ENCODE results near the gene FAM25G. TPM values are rescaled to one million over a fixed set of nuclear protein-coding genes. Genes with fewer than 3 reads are reported as not detected.
A peak's percentile ranks its signal among the peaks of the same experiment; 100 is the strongest.

FAM25G gene
- total RNA-seq, 1 donor = not detected

DNA sequence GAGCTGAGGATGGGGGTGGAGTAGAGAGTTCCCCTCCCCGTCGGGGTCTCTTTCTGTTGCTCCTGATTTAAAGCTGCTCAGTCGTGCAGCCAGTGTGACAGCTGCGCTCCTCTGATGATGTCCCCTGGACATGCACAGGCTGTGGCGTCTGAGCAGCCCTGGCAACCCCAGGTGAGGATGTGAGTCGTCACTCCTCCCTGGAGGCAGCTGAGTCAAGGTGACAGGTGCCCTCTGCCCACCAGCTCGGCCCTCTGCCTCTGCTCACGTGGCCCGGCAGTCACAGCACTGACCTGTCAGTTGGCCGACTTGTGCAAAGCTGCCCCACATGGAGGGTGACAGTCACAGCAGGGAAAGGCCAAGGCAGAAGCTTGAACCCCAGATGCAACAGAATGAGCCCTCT, 41.5 kb downstream of the FAM25G start:
- no peak for DNase-seq (ENCODE audit: low read depth in 2 of 3, low spot score in 2 of 3)

DNA sequence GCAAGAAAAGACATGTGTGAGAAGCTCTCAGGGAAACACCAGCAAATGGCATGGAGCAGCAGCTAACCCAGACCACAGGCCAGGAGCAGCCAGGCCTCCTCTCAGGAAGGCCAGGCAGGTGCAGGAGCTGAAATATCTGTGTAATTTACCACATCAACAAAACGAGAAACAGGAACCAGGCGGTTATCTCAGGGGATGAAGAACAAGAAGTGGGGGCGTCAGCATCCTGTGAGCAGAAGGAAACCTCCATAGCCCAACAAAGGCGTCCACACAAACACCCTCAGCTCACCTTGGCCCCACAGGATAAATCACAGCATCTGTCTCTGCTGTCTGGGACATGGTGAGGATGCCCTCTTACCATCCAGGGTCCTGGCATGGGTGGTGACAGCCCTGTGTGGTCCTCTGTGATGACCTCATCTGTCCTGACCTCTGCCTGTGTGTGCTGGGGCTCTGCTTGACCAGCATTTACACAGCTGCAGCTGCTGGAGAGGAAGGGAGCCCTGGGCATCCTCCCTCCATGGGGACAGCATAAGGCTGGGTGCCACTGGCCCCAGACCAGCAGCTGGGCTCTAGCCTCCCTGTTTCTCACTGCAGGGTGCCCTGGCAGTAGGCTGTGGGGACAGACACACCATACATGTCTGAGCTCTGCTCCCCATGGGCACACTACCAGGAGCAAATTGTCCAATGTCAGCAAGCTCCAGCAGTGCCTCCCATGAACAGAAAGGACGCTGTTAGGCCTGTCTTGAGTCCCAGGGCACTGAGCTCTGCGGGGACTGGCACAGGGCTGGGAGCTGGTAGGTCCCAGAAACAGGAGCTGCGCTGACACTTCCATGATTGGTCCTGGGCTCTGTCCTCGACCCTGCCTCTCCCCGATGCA, 42.2 kb downstream of the FAM25G start:
- peak in 2 of 3 donors; percentile 82 to 95 for DNase-seq (ENCODE audit: low read depth in 2 of 3, low spot score in 2 of 3)

DNA sequence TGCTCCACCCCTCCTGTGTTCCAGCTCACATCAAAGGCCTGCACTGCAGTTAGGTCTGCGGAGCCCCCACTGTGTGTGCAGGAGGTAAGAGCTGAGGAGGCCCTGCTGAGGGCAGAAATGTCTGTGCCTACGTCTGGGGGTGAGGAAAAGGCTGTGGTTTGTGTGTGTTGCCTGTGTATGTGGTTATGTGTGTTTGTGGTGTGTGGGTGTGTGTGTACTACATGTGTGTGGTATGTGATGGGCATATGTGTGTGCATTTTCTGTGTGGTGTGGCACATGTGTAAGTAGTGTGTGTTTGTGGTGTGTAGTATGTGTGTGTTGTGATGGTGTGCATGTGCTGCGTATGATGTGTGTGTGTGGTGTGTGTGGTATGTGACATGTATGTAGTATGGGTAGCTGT, 43.8 kb downstream of the FAM25G start:
- no peak for DNase-seq (ENCODE audit: low read depth in 2 of 3, low spot score in 2 of 3)

DNA sequence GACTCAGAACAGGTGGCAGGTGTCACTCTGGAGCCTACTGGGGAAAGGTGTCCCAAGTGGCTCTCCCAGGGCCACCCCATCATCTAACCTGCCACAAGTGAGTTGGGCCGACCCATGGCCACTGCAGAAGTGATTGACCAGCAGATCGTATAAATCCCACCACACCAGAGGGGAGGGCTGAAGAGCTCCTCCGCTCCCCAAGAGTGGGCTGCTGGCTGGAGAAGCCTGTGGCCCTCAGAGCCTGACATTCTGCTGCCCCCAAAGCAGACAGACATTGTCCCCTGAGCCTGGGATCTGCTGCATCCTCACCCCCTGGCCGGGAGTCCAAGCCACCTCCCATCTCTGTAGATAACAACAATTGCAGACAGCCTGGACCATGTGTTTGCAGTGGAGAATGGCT, 44.3 kb downstream of the FAM25G start:
- DNase-seq (ENCODE audit: low read depth in 2 of 3, low spot score in 2 of 3) = no peak

DNA sequence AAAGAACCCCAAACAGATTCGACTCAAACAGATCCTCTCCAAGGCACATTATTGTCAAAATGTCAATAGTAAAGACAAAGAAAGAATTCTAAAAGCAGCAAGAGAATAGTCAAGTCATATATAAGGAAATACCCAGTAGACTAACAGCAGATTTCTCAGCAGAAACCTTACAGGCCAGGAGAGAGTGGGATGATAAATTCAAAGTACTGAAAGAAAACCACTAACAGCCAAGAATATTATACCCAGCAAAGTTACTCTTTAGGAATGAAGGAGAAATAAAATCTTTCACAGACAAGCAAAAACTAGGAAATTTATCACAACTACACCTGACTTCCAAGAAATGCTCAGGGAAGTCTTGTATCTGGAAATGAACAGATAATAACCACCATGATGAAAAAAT, 45.8 kb downstream of the FAM25G start:
- no peak for DNase-seq (ENCODE audit: low read depth in 2 of 3, low spot score in 2 of 3)

DNA sequence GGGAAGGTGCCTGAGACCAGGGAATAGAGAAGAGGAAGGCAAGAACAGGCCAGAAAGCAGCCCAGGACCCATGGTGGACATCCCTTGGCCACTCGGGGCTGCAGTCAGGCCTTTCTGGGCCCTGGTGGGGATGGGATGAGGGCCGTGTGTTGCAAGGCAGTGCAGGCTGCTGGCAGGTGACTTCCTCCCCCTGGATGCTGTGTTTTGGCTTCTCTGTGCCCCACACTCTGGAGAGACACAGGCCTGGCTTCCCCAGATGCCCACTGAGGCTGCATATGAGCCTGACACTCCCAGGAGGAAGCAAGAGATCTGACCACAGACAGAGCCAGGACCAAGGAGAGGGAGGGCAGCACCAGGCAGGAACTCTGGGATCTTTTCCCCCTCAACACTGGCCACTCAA, 47.5 kb downstream of the FAM25G start:
- no peak for DNase-seq (ENCODE audit: low read depth in 2 of 3, low spot score in 2 of 3)

DNA sequence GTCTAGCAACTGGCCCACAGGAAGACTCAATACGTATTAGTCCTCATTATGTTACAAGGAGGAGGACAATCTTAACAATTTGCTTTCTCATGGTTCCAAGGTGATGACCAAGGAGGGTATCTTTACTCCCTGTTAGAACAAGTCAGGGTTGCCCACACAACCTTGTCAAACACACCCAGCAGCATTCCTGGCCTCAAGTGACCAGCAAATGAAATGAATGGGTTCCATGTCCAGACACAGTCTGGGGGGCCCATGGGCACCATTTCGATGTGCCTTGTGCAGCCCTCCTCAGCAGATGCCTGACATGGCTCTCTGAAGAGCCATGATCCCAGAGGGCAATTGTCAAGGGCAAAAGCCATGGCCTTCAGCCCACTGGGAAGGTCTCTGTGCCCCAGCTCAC, 48.4 kb downstream of the FAM25G start:
- no peak for DNase-seq (ENCODE audit: low read depth in 2 of 3, low spot score in 2 of 3)

DNA sequence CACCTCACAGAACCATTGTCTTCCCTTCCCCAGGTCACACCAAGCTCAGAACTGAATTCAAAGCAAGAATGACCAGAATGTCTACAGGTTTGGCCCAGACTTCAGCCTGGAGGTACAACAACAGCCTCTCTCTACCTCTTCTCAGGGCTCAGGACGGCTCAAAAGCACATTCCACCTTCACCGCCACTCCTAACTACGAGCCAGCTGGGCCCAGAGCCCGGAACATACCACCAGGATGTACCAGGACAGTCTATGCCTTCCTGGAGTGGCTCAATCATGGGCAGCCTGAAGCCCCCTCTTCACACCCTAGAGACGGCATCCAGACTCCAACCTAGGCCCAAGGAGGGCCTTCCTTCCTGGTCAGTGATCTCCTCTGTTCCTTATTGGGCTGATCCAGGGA, 49.1 kb downstream of the FAM25G start:
- DNase-seq (ENCODE audit: low read depth in 2 of 3, low spot score in 2 of 3) = no peak

DNA sequence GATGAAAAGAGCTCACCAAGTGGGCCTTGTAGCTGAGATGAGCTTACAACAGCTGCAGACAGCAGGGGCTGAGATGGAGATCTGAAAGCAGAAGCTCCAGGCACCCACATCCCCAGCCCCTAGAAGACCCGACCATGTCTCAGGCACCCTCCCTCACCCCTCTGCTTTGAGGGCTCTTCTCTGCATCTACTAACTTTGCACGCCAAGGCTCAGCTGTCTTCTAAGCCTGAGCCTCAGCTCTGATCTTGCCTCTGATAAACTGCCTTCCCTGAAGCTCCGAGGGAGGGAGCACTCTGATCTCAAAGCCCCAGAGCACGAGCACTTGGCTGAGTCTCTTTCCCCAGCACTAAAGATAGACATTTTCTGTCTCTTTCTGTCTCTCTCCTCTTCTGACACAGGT, 49.6 kb downstream of the FAM25G start:
- DNase-seq (ENCODE audit: low read depth in 2 of 3, low spot score in 2 of 3) = no peak

DNA sequence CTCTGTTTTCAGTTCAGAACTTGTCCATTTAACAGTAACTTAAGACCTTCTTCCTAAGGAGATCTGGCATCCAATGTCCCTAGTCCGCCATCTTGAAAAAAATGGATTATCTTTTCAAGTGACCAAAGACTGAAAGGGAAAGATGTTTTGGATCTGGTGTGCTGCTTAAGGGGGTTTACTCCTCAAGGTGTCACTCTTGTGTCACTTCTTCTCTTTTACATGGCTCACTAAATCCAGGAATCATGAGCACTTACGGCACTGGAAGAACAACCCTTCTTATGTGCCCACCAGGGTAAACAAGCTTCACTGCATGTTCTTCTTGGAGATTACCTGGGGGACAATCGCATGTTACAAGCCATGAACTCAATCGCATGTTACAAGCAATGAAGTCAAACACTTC, 51.3 kb downstream of the FAM25G start:
- DNase-seq (ENCODE audit: low read depth in 2 of 3, low spot score in 2 of 3) = no peak

DNA sequence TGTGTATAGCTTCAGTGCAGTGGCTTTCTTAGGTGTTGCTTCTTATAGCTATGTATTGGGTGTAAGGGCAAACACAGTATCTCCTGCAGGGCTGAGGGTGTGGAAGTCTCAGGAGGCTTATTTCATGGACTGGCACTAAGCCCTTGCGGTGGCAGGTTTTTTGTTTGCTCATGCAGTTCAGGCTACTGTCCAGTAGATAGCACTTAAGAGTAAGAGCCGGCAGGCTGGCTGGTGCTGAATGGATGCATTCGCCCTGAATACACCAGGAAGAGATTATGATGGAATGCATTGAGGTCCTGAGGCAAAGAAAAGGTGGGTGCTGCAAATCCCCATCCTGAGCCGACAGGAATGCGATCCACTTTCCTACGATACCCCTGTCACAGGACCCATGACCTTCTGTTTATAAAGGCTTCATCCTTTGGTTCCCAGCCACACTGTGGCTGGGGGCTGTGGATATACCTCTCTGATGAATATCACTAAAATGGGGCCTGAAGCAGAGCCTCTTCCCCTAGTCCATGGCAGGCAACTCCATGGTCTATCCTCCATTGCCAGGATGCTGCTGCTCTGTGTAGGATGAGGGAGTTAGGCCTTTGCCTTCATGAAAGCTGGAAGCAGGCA, 52.5 kb downstream of the FAM25G start:
- peak in 2 of 3 donors; percentile 25 to 49 for DNase-seq (ENCODE audit: low read depth in 2 of 3, low spot score in 2 of 3)

Small RNA genes lying within 50 kb of the gene (small RNA-seq; reads per million reads assigned to genes)
- gene AL591684.3 (not detected), gene RNA5SP312 (not detected)

Other genes starting within 250 kb of the FAM25G start
- 1.1 TPM for gene GDF10, start 191.5 kb downstream of the FAM25G start, total RNA-seq
- not detected for gene GDF2, start 169.2 kb downstream of the FAM25G start, total RNA-seq
- gene RBP3, start 143.3 kb downstream of the FAM25G start, total RNA-seq = not detected
- 0.27 TPM for gene ZNF488, start 107.4 kb downstream of the FAM25G start, total RNA-seq
- under 0.01 TPM for gene ANXA8, start 7.6 kb downstream of the FAM25G start, total RNA-seq
- 9.2 TPM for gene AGAP9, start 31.9 kb upstream of the FAM25G start, total RNA-seq